ENCODE measurements around the gene VPS13D.

The VPS13D gene

GRCh38 chr1:12229386-12229834 lies 420 bp upstream of the VPS13D start:
- H3K27ac ChIP-seq (ENCODE audit: low read depth, low read length): no peak overlapping the region
- H3K27me3 ChIP-seq (ENCODE audit: control insufficient read depth in 1 of 2, insufficient read depth in 2 of 2, low read length in 2 of 2): no peaks in the 10 kb centered on the region
- H3K4me3 ChIP-seq (ENCODE audit: low read depth in 1 of 2, low read length in 2 of 2): no peak overlapping the region
- no peak overlapping the region for H3K9ac ChIP-seq (ENCODE audit: low read depth in 1 of 2, low read length in 2 of 2)
- H3K36me3 ChIP-seq (ENCODE audit: control insufficient read depth in 1 of 2, insufficient read depth in 2 of 2, low read length in 2 of 2): no peaks in the 10 kb centered on the region
- H3K4me1 ChIP-seq (ENCODE audit: control insufficient read depth in 1 of 2, insufficient read depth in 2 of 2, low read length in 2 of 2): peaks cover 8 to 15% of the 10 kb centered on the region in 2 donors
- H3K9me3 ChIP-seq (ENCODE audit: control insufficient read depth in 1 of 2, low read length in 2 of 2): no peaks in the 10 kb centered on the region

GRCh38 chr1:12230549-12231275 lies 882 bp downstream of the VPS13D start:
- H3K27ac ChIP-seq (ENCODE audit: low read depth, low read length): peak overlapping the region; percentile 61
- no peaks in the 10 kb centered on the region for H3K9me3 ChIP-seq (ENCODE audit: control insufficient read depth in 1 of 2, low read length in 2 of 2)
- H3K27me3 ChIP-seq (ENCODE audit: control insufficient read depth in 1 of 2, insufficient read depth in 2 of 2, low read length in 2 of 2): no peaks in the 10 kb centered on the region
- H3K36me3 ChIP-seq (ENCODE audit: control insufficient read depth in 1 of 2, insufficient read depth in 2 of 2, low read length in 2 of 2): peaks cover 3 to 9% of the 10 kb centered on the region in 2 donors
- H3K4me1 ChIP-seq (ENCODE audit: control insufficient read depth in 1 of 2, insufficient read depth in 2 of 2, low read length in 2 of 2): peaks cover 8 to 15% of the 10 kb centered on the region in 2 donors
- H3K4me3 ChIP-seq (ENCODE audit: low read depth in 1 of 2, low read length in 2 of 2): peak overlapping the region; percentile 94 to 97
- peak overlapping the region; percentile 85 to 91 for H3K9ac ChIP-seq (ENCODE audit: low read depth in 1 of 2, low read length in 2 of 2)

GRCh38 chr1:12231276-12231595 lies 1.4 kb downstream of the VPS13D start:
- no peaks in the 10 kb centered on the region for H3K9me3 ChIP-seq (ENCODE audit: control insufficient read depth in 1 of 2, low read length in 2 of 2)
- peaks cover 8 to 15% of the 10 kb centered on the region in 2 donors for H3K4me1 ChIP-seq (ENCODE audit: control insufficient read depth in 1 of 2, insufficient read depth in 2 of 2, low read length in 2 of 2)
- peak overlapping the region; percentile 85 to 91 for H3K9ac ChIP-seq (ENCODE audit: low read depth in 1 of 2, low read length in 2 of 2)
- peaks cover 3 to 9% of the 10 kb centered on the region in 2 donors for H3K36me3 ChIP-seq (ENCODE audit: control insufficient read depth in 1 of 2, insufficient read depth in 2 of 2, low read length in 2 of 2)
- H3K4me3 ChIP-seq (ENCODE audit: low read depth in 1 of 2, low read length in 2 of 2): peak overlapping the region; percentile 94 to 97
- peak overlapping the region; percentile 61 for H3K27ac ChIP-seq (ENCODE audit: low read depth, low read length)
- no peaks in the 10 kb centered on the region for H3K27me3 ChIP-seq (ENCODE audit: control insufficient read depth in 1 of 2, insufficient read depth in 2 of 2, low read length in 2 of 2)

GRCh38 chr1:12232221-12232620 lies 2.4 kb downstream of the VPS13D start:
- Histone ChIP-seq H3K27ac (ENCODE audit: low read depth, low read length) (no peak overlapping the region), H3K36me3 (ENCODE audit: control insufficient read depth in 1 of 2, insufficient read depth in 2 of 2, low read length in 2 of 2) (peaks cover 3 to 15% of the 10 kb centered on the region in 2 donors), H3K9ac (ENCODE audit: low read depth in 1 of 2, low read length in 2 of 2) (no peak overlapping the region), H3K27me3 (ENCODE audit: control insufficient read depth in 1 of 2, insufficient read depth in 2 of 2, low read length in 2 of 2) (no peaks in the 10 kb centered on the region), H3K4me1 (ENCODE audit: control insufficient read depth in 1 of 2, insufficient read depth in 2 of 2, low read length in 2 of 2) (peaks cover 8 to 15% of the 10 kb centered on the region in 2 donors), H3K9me3 (ENCODE audit: control insufficient read depth in 1 of 2, low read length in 2 of 2) (no peaks in the 10 kb centered on the region), H3K4me3 (ENCODE audit: low read depth in 1 of 2, low read length in 2 of 2) (no peak overlapping the region)

GRCh38 chr1:12244078-12244477 lies 14.2 kb downstream of the VPS13D start:
- no peaks in the 10 kb centered on the region for H3K9me3 ChIP-seq (ENCODE audit: control insufficient read depth in 1 of 2, low read length in 2 of 2)
- no peaks in the 10 kb centered on the region for H3K27me3 ChIP-seq (ENCODE audit: control insufficient read depth in 1 of 2, insufficient read depth in 2 of 2, low read length in 2 of 2)
- H3K4me1 ChIP-seq (ENCODE audit: control insufficient read depth in 1 of 2, insufficient read depth in 2 of 2, low read length in 2 of 2): no peaks in the 10 kb centered on the region
- peaks cover 17 to 51% of the 10 kb centered on the region in 2 donors for H3K36me3 ChIP-seq (ENCODE audit: control insufficient read depth in 1 of 2, insufficient read depth in 2 of 2, low read length in 2 of 2)
- H3K9ac ChIP-seq (ENCODE audit: low read depth in 1 of 2, low read length in 2 of 2): no peak overlapping the region
- no peak overlapping the region for H3K4me3 ChIP-seq (ENCODE audit: low read depth in 1 of 2, low read length in 2 of 2)
- no peak overlapping the region for H3K27ac ChIP-seq (ENCODE audit: low read depth, low read length)

GRCh38 chr1:12244585-12244984 lies 14.8 kb downstream of the VPS13D start:
- no peak overlapping the region for H3K4me3 ChIP-seq (ENCODE audit: low read depth in 1 of 2, low read length in 2 of 2)
- no peaks in the 10 kb centered on the region for H3K27me3 ChIP-seq (ENCODE audit: control insufficient read depth in 1 of 2, insufficient read depth in 2 of 2, low read length in 2 of 2)
- no peak overlapping the region for H3K9ac ChIP-seq (ENCODE audit: low read depth in 1 of 2, low read length in 2 of 2)
- H3K9me3 ChIP-seq (ENCODE audit: control insufficient read depth in 1 of 2, low read length in 2 of 2): no peaks in the 10 kb centered on the region
- H3K4me1 ChIP-seq (ENCODE audit: control insufficient read depth in 1 of 2, insufficient read depth in 2 of 2, low read length in 2 of 2): no peaks in the 10 kb centered on the region
- peaks cover 22 to 56% of the 10 kb centered on the region in 2 donors for H3K36me3 ChIP-seq (ENCODE audit: control insufficient read depth in 1 of 2, insufficient read depth in 2 of 2, low read length in 2 of 2)
- H3K27ac ChIP-seq (ENCODE audit: low read depth, low read length): no peak overlapping the region

GRCh38 chr1:12245116-12245515 lies 15.3 kb downstream of the VPS13D start:
- Histone ChIP-seq H3K4me1 (ENCODE audit: control insufficient read depth in 1 of 2, insufficient read depth in 2 of 2, low read length in 2 of 2) (peaks cover 3 to 4% of the 10 kb centered on the region in 2 donors), H3K27ac (ENCODE audit: low read depth, low read length) (no peak overlapping the region), H3K9ac (ENCODE audit: low read depth in 1 of 2, low read length in 2 of 2) (no peak overlapping the region), H3K9me3 (ENCODE audit: control insufficient read depth in 1 of 2, low read length in 2 of 2) (no peaks in the 10 kb centered on the region), H3K4me3 (ENCODE audit: low read depth in 1 of 2, low read length in 2 of 2) (no peak overlapping the region), H3K36me3 (ENCODE audit: control insufficient read depth in 1 of 2, insufficient read depth in 2 of 2, low read length in 2 of 2) (peaks cover 23 to 61% of the 10 kb centered on the region in 2 donors), H3K27me3 (ENCODE audit: control insufficient read depth in 1 of 2, insufficient read depth in 2 of 2, low read length in 2 of 2) (no peaks in the 10 kb centered on the region)

GRCh38 chr1:12245733-12246132 lies 15.9 kb downstream of the VPS13D start:
- peaks cover 3 to 4% of the 10 kb centered on the region in 2 donors for H3K4me1 ChIP-seq (ENCODE audit: control insufficient read depth in 1 of 2, insufficient read depth in 2 of 2, low read length in 2 of 2)
- H3K27me3 ChIP-seq (ENCODE audit: control insufficient read depth in 1 of 2, insufficient read depth in 2 of 2, low read length in 2 of 2): no peaks in the 10 kb centered on the region
- H3K36me3 ChIP-seq (ENCODE audit: control insufficient read depth in 1 of 2, insufficient read depth in 2 of 2, low read length in 2 of 2): peaks cover 27 to 68% of the 10 kb centered on the region in 2 donors
- H3K27ac ChIP-seq (ENCODE audit: low read depth, low read length): no peak overlapping the region
- no peak overlapping the region for H3K9ac ChIP-seq (ENCODE audit: low read depth in 1 of 2, low read length in 2 of 2)
- no peak overlapping the region for H3K4me3 ChIP-seq (ENCODE audit: low read depth in 1 of 2, low read length in 2 of 2)
- H3K9me3 ChIP-seq (ENCODE audit: control insufficient read depth in 1 of 2, low read length in 2 of 2): no peaks in the 10 kb centered on the region

- peaks cover 3 to 4% of the 10 kb centered on the region in 2 donors for H3K4me1 ChIP-seq (ENCODE audit: control insufficient read depth in 1 of 2, insufficient read depth in 2 of 2, low read length in 2 of 2)
- no peaks in the 10 kb centered on the region for H3K9me3 ChIP-seq (ENCODE audit: control insufficient read depth in 1 of 2, low read length in 2 of 2)
- peaks cover 32 to 70% of the 10 kb centered on the region in 2 donors for H3K36me3 ChIP-seq (ENCODE audit: control insufficient read depth in 1 of 2, insufficient read depth in 2 of 2, low read length in 2 of 2)
- no peak overlapping the region for H3K27ac ChIP-seq (ENCODE audit: low read depth, low read length)
- H3K27me3 ChIP-seq (ENCODE audit: control insufficient read depth in 1 of 2, insufficient read depth in 2 of 2, low read length in 2 of 2): no peaks in the 10 kb centered on the region
- no peak overlapping the region for H3K9ac ChIP-seq (ENCODE audit: low read depth in 1 of 2, low read length in 2 of 2)
- no peak overlapping the region for H3K4me3 ChIP-seq (ENCODE audit: low read depth in 1 of 2, low read length in 2 of 2)
These were observed 16.8 kb downstream of the VPS13D start for GRCh38 chr1:12246584-12246983.

GRCh38 chr1:12249181-12249580 lies 19.4 kb downstream of the VPS13D start:
- Histone ChIP-seq H3K27ac (ENCODE audit: low read depth, low read length) (no peak overlapping the region), H3K9me3 (ENCODE audit: control insufficient read depth in 1 of 2, low read length in 2 of 2) (no peaks in the 10 kb centered on the region), H3K36me3 (ENCODE audit: control insufficient read depth in 1 of 2, insufficient read depth in 2 of 2, low read length in 2 of 2) (peaks cover 30 to 78% of the 10 kb centered on the region in 2 donors), H3K27me3 (ENCODE audit: control insufficient read depth in 1 of 2, insufficient read depth in 2 of 2, low read length in 2 of 2) (no peaks in the 10 kb centered on the region), H3K9ac (ENCODE audit: low read depth in 1 of 2, low read length in 2 of 2) (no peak overlapping the region), H3K4me1 (ENCODE audit: control insufficient read depth in 1 of 2, insufficient read depth in 2 of 2, low read length in 2 of 2) (peaks cover 3 to 4% of the 10 kb centered on the region in 2 donors), H3K4me3 (ENCODE audit: low read depth in 1 of 2, low read length in 2 of 2) (no peak overlapping the region)
